Stomach (tissue), 4 donors: ENCODE data around the gene SLC7A6OS.

ENCODE experiments used
- CTCF ChIP-seq, 7 experiments: fragments of 450-650 bp in 4 of 7; fragments of 200-600 bp in 3 of 7; sonication (generic) in 3 of 7; IDR thresholded peaks; one replicate each; pipeline ENCODE4 v1.5.1; 2016 to 2019; ENCODE audit warnings: antibody characterized with exemption in 7 of 7, control low read depth in 2 of 7, mild to moderate bottlenecking in 1 of 7
- POLR2A ChIP-seq, 4 donors: fragments of 450-650 bp; IDR thresholded peaks; one replicate each; pipeline ENCODE4 v1.6.1; 2016; ENCODE audit warnings: antibody characterized with exemption in 4 of 4, control low read depth in 2 of 4, mild to moderate bottlenecking in 1 of 4, moderate library complexity in 1 of 4

- no peak for TF ChIP-seq CTCF (IDR thresholded peaks at IDR 0.05)
- TF ChIP-seq POLR2A (IDR thresholded peaks at IDR 0.05): no peak
Observed at GRCh38 chr16:68255712-68256111, 55.0 kb downstream of the SLC7A6OS start.
